ENCODE results near the gene FAM124B.
"Not testable (repeated sequence)": the region's sequence is repeated elsewhere in the genome, so short reads cannot be mapped to it uniquely, and the experiment has no call there.

The FAM124B gene

DNA sequence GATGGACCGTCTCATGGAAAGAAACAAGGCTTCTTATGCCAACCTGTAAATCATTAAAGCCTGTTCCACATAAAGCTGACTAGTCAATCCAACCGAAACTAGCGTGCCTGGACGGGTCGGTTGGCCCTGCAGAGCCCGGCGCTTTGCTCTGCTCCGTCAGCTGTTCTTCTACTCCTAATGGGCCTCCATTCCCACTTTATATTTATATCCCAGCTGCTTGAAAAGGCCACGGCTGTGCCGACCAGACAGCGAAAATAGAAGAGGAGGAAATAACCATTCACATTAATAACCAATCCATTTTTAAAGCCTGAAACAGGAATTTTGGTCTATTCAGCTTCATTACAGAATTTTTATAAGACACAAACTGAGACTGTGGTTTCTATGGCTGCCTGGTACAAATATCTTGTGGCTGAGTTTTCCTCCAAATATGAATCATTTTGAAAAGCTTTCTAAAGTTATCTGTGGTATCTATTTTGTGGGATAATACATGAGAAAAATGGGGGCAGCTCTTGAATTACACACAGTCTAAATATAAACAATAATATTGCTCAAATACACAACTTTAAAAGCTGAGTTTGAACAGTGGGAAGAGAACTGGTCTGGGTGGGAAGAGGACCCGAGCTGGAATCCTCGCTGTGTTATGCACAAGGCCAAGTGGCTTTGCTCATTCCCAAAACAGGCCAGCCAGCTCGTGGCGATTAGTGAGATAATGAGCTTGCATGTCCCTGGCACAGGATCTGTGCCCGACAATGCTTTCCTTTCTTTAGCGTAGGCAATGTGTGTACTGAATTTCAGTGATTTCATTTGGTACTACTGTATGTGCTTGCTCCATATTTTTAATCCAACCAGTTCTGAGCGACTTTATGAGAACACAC, 10.5 kb upstream of the FAM124B start:
- no peak for DNase-seq

DNA sequence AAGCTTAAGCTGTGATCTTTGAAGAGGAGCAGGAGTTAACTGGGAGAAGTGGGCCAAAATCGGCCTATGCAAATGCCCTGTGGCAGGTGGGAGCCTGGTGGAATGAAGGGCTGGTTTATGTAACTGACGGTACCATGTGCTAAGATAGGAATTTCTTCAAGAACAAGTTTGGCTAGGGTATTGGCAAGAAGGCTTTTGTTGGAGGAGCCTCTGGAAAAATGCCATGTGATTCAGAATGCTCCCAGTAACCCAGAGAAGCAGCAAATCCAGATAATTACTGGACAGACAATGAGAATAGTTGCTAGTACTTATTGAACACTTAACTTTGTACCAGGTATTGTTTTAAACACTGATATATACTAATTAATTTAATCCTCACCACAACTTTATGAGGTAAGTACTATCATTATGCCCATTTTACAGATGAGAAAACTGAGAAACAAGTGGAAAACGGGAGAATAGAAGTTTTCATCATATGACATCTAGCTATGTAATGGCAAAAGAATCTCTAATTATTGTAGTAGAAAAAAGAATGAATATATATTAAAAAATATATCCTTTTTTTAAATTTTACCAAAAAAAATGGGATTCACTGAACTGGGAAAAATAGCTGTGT, 9.1 kb upstream of the FAM124B start:
- no peak for DNase-seq

DNA sequence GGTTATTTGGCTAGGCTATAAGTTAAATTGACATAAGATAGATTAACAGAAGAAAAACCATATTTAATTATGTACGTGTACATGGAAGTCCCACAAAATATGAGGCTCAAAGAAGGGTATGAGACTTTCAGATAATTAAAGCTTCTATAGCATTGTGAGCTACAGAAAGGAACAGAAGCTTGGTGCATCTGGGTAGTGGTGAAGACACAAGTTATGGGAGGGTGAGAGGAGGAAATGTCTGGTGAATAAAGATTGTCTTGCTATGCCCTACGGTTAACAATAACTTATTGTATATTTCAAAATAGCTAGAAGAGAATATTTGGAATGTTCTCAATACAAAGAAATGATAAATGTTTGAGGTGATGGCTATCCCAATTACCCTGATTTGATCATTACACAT, 6.8 kb upstream of the FAM124B start:
- no peak for DNase-seq

DNA sequence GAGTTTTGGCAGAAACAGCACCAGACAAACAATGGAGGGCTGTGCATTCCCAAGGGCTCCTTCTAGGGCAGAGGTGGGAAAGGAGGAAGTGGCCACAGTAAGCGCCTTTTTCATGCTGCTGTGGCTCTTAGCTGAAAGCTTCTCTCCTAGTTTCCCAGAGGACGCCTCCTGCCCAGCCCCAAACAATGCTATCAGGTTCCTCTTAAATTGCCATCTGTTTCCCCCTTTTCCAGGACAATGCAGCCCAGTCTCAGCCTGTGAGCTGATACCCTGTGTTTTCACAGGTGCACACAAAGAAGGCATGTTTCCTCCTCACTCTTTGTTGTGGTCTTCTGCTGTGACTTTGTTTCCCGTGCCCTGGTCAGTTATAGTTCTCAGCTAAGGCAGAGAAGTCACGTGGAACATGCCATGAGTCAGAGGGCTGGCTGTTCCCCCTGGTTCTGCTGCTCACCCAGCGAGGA, 5.4 kb upstream of the FAM124B start:
- peak in 1 of 2 donors; percentile 11 for DNase-seq

DNA sequence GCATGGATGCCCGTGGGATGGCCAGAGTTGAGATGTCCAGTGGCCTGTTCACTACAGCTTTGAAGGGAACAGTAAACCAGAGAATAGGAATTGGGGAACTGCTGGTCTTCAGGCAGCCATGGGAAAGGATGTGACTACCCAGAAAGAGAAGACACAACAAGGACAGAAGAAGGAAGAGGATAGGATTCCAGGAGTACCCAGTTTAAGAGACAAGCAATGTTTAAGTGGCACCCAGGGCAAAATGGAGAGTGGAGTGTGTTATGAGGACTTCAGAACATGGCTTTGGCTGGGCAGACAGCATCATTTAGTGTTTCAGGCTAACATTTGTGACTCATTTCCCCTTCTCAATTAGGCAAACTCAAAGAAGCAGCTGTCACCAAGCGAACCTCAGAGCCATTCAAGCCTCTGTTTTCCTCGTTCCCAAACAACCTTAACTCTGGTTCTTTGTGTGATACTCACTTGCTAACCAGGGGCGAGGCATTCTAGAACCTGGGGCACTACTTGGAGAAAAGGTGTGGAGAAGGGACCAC, 4.0 kb upstream of the FAM124B start:
- DNase-seq = peak; percentile 27 to 40

DNA sequence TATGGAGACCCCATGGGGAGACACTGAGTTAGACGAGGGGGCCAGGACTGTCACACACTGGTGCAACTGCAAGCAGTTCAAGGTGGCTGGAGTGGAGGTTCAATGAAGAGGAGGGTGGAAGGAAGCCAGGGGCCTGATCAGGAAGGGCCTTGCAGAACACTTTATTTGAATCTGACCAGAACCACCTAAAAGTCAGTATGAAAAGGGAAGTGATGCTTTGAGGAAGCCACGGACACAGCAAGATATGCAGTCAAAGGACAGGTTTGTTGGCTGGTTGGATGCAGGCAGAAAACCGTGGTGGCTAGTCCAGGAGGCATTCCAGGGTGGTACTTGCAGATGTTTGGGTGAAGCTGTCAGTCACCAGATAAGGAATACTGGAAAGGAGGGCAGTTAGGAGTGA, 3.5 kb upstream of the FAM124B start:
- peak; percentile 33 to 36 for DNase-seq

DNA sequence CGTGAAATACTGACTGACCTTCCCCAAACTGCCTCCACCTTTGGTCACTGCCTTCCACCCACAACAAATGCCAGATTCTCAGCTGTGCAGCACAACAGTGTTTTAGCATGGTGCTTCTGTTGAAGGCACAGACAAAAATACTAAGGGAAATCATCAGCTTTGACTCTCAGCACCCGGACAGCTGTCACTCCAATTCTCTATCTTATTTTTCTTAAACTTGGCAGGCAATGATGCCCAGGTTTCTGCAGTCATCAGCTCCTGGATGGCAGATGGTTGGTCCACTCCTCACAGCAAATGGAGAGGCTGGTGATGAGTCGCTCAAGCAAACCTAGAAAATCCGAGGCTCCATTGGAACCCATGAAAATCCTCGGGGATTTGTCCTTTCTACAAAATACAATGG, 2.9 kb upstream of the FAM124B start:
- no peak for DNase-seq

DNA sequence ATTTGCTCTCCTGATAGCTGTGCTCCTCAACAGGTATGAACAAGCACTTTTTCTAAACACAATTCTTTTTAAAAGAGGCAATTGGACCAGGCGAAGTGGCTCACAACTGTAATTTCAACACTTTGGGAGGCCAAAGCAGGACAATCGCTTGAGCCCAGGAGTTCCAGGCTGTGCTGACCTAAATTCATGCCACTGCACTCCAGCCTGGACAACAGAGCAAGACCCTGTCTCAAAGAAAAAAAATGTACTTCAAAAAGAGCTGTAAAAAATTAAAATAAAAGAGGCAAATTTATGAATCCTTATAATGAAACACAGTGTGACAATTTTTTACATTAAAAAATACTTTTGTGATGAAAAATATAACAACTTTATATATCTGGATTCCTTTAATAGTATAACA, 1.8 kb upstream of the FAM124B start:
- no peak for DNase-seq

DNA sequence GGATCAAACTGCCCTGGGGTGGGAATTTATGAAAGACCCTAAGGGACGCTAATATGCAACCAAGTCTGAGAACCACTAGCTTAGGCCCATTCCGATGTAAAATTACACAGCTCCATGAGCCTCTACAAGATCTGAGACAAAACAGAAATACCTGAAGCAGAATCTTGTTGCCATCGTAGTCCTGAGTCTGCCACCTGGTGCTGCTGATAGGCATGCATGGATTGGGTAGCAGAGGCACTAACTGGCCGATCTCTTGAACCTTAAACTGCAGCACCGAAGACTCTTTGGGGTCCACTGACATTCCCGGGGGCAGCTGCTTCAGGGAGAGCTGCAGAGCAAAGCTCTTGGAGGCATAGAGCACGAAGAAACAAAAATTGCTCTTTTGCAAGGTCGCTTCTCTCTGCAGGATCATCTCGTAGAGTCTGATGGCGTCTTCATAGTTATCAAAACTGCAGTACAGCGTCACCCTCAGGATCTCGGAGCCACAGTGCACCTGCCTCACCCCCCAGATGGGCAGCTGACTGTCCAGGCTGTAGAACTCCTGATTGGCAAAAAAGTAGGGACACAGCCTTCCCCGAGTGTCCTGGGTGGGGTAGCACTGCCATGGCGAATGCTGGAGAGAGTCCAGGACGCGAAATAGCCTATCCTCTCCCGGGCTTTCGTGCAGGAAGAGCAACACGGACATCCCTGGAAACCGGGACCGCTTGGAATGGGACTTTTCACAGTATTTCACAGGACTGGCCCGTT, 848 bp downstream of the FAM124B start:
- peak in 1 of 2 donors; percentile 14 for DNase-seq

DNA sequence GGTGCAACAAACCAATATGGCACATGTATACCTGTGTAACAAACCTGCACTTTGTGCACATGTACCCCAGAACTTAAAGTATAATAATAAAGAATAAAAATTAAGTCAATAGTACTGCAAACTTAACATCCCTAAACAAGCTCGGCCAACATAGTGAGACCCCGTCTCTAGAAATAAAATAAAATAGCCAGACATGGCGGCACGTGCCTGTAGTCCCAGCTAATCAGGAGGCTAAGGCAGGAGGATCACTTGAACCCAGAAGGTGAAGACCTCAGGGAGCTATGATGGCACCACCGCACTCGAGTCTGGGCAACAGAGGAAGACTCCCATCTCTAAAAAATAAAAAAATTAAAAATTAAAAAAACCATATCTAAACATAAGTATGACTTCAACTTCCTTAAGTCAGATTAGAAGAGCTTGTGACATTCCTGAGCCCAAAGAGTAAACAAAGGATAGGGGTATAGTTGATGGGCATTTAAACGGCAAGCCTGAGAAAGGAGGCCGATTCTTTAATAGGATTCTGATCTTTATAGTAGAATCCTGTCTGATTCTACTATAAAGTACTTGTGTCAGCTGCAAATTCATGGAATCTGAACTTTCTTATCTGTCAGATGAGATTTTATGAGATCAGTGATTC, 1.6 kb downstream of the FAM124B start:
- DNase-seq = no peak

DNA sequence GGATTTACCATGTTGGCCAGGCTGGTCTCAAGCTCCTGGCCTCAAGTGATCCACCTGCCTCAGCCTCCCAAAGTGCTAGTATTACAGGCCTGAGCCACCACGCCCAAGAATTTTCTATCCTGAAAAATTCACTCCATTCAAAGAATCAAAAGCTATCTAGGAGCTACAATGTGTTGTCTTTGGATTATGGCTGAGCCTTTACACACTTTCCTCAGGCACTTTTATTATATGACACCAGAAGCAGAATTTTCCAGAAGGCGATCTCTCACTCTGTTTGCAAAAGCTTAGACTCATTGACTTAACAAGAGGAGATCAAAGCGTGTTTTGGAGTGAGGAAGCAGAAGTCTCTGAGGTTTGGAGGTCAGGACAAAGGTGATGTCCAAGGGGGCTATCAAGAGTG, 3.6 kb downstream of the FAM124B start:
- DNase-seq = no peak

DNA sequence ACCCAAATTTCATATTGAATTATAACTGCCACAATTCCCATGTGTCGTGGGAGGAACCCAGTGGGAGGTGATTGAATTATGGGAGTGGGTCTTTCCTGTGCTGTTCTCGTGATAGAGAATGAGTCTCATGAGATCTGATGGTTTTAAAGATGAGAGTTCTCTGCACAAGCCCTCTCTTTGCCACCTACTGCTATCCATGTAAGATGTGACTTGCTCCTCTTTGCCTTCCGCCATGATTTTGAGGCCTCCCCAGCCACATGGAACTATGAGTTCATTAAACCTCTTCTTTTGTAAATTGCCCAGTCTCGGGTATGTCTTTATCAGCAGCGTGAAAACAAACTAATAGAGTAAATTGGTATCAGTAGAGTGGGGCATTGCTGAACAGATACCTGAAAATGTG, 4.8 kb downstream of the FAM124B start:
- not testable (repeated sequence) for DNase-seq

DNA sequence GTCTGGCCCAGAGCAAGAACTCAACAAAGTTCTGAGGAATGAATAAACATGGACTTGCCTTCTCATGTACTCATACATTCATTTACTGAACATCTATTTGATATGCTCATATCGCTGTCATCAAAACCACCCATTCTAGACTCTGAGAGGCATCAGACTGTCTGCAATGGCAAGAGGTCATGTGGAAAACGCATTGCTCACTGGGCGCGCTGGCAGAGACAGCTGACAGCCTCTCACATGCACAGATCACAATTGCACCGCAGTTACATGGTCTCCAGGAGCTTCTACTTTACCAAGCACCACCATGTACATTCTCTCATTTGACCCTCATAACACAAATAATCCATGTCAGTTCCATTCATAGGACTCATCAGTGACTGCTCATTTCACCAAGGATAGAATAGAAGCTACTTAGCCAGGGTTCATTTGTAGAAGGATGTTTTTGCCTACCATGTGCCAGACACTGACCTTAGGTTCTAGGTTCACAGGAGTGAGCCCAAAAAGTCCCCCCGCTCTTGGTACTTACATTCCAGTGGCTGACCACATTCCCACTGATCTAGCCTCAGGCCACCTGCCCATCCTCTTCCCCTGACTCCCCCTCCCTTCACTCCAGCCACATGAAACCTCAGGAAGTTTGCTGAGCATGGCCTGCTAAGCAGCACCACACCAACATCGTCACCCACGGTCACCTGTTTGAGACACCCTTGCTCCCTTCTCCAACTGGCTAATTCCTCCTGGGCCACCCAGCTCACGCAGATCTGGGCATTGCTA, 6.1 kb downstream of the FAM124B start:
- no peak for DNase-seq

DNA sequence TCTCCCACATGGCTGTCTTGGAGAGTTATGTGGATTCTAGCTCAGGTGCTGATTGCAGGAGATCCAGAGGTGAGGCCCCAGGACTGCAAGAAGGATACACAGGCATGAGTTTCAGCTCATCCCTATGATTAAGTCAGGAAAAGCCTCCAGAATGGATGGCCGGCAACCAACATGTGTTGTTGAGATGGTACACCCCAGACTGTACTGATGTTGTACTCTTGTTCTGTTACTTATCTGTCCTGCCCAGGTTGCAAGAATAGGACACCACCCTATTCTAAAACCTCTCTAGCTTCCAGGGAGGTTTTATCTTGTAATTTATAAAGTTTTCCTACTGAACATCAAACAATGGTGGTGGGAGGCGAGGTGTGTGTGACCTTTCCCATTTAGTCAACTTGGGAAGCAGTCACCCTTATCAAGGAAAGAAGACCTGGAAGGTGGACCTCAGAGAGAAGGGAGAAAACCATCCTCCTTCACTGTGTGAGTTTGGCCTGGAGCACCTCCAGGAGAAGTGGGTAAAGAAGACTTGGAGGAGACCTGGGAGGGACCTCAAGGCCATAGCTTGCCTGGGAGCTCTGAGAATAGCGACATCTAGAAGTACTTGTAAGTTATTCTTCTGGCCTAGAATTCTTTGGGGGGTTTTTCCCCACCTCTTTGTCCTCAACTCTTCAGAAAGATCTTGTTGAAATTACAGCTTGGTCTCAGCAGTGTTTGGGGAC, 8.6 kb downstream of the FAM124B start:
- DNase-seq = no peak

DNA sequence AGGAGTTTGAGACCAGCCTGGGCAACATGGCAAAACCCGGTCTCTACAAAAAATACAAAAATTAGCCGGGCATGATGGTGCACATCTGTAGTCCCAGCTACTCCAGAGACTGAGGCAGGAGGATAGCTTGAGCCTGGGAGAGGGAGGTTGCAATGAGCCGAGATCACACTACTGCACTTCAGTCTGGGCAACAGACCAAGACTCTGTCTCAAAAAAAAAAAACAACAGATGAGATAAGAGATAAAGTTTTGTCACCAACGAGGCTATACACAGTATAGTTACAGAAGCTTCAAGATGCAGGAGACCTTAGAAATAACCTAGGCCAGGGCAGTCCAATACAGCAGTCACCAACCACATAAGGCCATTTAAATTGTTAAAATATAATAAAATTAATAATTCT, 9.4 kb downstream of the FAM124B start:
- DNase-seq = no peak

DNA sequence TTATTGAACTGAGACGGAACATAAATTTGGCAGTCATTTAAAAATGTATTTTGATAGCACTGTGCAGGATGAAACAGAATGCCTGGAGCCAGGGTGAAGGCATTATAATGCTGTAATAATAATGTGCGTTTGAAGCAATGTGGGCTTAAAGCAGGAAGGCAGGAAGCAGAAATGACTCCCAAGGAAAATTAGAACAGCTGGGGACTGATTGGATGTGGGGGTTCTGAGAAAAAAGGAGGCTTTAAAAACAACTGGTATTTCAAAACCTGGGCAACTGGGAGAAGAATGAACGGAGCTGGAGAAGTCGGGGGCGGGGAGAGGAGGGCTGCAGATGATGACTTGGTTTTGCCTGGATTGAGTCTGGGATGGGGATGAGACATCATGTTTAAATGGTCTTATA, 12.6 kb downstream of the FAM124B start:
- no peak for DNase-seq

DNA sequence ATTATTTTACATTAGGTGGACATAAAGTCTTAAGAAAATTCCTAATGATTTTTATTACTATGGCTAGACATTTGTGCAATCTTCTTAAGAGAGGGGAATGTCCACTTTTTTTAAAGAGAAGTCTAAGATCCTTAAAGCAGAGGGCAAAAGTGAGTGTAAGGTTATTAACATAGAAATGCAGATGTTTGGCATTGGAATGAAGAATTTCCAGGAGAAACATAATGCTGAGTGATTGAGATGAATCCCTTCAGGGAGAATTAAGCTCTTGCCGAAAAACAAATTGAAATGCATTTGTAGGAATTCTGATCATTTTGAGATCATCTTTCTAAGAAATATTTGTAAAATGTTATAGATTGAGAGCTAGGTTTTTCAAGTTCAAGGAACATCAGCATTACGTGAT, 15.0 kb downstream of the FAM124B start:
- DNase-seq = no peak

DNA sequence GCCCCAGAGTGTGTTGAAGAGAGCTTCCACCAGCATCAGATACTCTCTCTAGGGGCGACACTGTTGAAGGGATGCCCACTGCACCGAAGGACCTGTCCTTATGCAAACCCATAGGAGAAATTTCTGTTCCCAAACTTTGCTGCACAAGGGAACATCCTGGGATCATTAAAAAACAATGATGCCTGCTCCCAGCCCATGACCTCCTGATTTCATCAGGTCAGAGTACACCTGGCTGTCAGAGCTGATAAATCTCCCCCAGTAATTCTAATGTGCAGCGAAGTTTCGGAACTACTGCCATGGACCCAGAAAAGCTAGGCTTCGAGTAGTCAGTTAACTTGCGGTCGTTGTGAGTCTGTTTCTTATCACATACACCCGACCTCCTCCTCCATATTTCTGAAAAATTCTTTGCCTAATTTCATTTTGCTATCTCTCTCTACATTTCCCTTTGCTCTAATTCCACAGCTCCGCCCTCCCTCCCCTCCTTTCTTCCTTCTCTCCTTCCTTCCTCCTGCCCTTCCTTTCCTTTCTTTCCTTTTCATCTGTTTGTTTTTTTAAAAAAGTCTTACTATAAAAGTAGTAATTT, 18.8 kb downstream of the FAM124B start:
- DNase-seq = no peak

DNA sequence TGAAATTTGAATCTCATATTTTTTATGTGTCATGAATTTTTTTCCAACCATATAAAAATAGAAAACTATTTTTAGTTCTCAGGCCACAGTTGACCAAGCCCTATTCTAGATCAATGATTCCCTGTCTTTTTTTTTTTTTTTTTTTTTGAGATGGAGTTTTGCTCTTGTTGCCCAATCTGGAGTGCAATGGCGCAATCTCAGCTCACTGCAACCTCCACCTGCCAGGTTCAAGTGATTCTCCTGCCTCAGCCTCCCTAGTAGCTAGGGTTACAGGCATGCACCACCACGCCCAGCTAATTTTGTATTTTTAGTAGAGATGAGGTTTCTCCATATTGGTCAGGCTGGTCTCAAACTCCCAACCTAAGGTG, 19.6 kb downstream of the FAM124B start:
- not testable (repeated sequence) for DNase-seq

DNA sequence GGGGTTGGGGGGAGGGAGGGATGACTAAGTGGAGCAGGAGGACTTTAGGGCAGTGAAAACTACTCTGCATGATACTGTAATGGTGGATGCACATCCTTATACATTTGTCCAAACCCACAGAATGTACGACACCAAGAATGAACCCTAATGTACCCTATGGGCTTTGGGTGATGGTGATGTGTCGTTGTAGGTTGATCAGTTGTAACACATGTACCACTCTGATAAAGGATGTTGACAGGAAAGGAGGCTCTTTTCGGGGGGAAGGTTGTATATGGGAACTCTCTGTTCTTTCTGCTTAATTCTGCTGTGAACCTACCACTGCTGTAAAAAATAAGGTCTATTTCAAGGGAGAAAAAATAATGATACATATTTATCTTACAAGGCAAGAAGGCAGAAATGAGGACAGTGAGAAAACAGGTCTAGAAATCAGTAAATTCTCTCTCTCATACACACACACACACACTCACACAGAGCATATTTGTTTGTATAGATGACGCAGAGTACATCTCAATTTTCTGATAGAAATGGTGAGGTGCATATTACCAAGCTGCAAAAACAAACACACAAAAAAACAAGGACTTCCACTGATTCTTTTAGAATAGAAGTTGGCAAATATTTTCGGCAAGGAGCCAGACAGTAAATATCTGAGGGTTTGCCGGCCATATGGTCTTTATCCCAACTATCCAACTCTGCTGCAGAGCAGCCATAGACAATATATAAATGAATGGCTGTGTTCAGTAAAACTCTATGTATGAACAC, 20.2 kb downstream of the FAM124B start:
- no peak for DNase-seq
